ENCODE results near the gene MED17. TPM values are rescaled to one million over a fixed set of nuclear protein-coding genes. Genes with fewer than 3 reads are reported as not detected.

The MED17 gene
- total and polyA plus RNA-seq, 2 donors: 19.7 to 41.9 TPM

- 59% methylated on average over 3 of the region's 3 CpGs for WGBS
- no peak overlapping the region for H3K4me3 ChIP-seq (ENCODE audit: low read depth, low read length)
- no peaks in the 10 kb centered on the region for H3K36me3 ChIP-seq (ENCODE audit: insufficient read depth)
- no peaks in the 10 kb centered on the region for H3K4me1 ChIP-seq (ENCODE audit: insufficient read depth)
- DNase-seq (ENCODE audit: extremely low spot score): no peak
- no peak overlapping the region for H3K27ac ChIP-seq (ENCODE audit: low read depth)
These were observed 56.9 kb downstream of the MED17 start for GRCh38 chr11:93840981-93841380.

GRCh38 chr11:93841446-93841845, 57.4 kb downstream of the MED17 start:
- no peak overlapping the region for H3K27ac ChIP-seq (ENCODE audit: low read depth)
- no peak overlapping the region for H3K4me3 ChIP-seq (ENCODE audit: low read depth, low read length)
- H3K4me1 ChIP-seq (ENCODE audit: insufficient read depth): no peaks in the 10 kb centered on the region
- H3K36me3 ChIP-seq (ENCODE audit: insufficient read depth): no peaks in the 10 kb centered on the region
- no peak for DNase-seq (ENCODE audit: extremely low spot score)
- WGBS: 86% methylated on average over 2 of the region's 2 CpGs

GRCh38 chr11:93842034-93842433, 58.0 kb downstream of the MED17 start:
- H3K36me3 ChIP-seq (ENCODE audit: insufficient read depth): no peaks in the 10 kb centered on the region
- no peak overlapping the region for H3K4me3 ChIP-seq (ENCODE audit: low read depth, low read length)
- no peak overlapping the region for H3K27ac ChIP-seq (ENCODE audit: low read depth)
- 89% methylated on average over 4 of the region's 4 CpGs for WGBS
- DNase-seq (ENCODE audit: extremely low spot score): no peak
- no peaks in the 10 kb centered on the region for H3K4me1 ChIP-seq (ENCODE audit: insufficient read depth)

GRCh38 chr11:93842461-93842860, 58.4 kb downstream of the MED17 start:
- no peak overlapping the region for H3K4me3 ChIP-seq (ENCODE audit: low read depth, low read length)
- no peaks in the 10 kb centered on the region for H3K4me1 ChIP-seq (ENCODE audit: insufficient read depth)
- no peaks in the 10 kb centered on the region for H3K36me3 ChIP-seq (ENCODE audit: insufficient read depth)
- WGBS: 53% methylated on average over 6 of the region's 6 CpGs
- DNase-seq (ENCODE audit: extremely low spot score): no peak
- no peak overlapping the region for H3K27ac ChIP-seq (ENCODE audit: low read depth)

GRCh38 chr11:93843906-93844305, 59.8 kb downstream of the MED17 start:
- DNase-seq (ENCODE audit: extremely low spot score): no peak
- Histone ChIP-seq H3K27ac (ENCODE audit: low read depth) (no peak overlapping the region), H3K36me3 (ENCODE audit: insufficient read depth) (no peaks in the 10 kb centered on the region), H3K4me1 (ENCODE audit: insufficient read depth) (no peaks in the 10 kb centered on the region), H3K4me3 (ENCODE audit: low read depth, low read length) (no peak overlapping the region)
- whole genome bisulfite sequencing: 95% methylated on average over 5 of the region's 5 CpGs

- no peak overlapping the region for H3K4me3 ChIP-seq (ENCODE audit: low read depth, low read length)
- no peak for DNase-seq (ENCODE audit: extremely low spot score)
- no peaks in the 10 kb centered on the region for H3K36me3 ChIP-seq (ENCODE audit: insufficient read depth)
- H3K27ac ChIP-seq (ENCODE audit: low read depth): no peak overlapping the region
- H3K4me1 ChIP-seq (ENCODE audit: insufficient read depth): no peaks in the 10 kb centered on the region
- 69% methylated on average over 7 of the region's 7 CpGs for WGBS
These were observed 60.5 kb downstream of the MED17 start for GRCh38 chr11:93844568-93844967.

GRCh38 chr11:93845181-93846092, 61.4 kb downstream of the MED17 start:
- DNase-seq (ENCODE audit: extremely low spot score): no peak
- WGBS: 81% methylated on average over 8 of the region's 8 CpGs
- Histone ChIP-seq H3K4me1 (ENCODE audit: insufficient read depth) (no peaks in the 10 kb centered on the region), H3K4me3 (ENCODE audit: low read depth, low read length) (no peak overlapping the region), H3K27ac (ENCODE audit: low read depth) (no peak overlapping the region), H3K36me3 (ENCODE audit: insufficient read depth) (no peaks in the 10 kb centered on the region)

- no peak overlapping the region for H3K27ac ChIP-seq (ENCODE audit: low read depth)
- no peak overlapping the region for H3K4me3 ChIP-seq (ENCODE audit: low read depth, low read length)
- H3K4me1 ChIP-seq (ENCODE audit: insufficient read depth): no peaks in the 10 kb centered on the region
- no peak for DNase-seq (ENCODE audit: extremely low spot score)
- WGBS: 79% methylated on average over 2 of the region's 2 CpGs
- H3K36me3 ChIP-seq (ENCODE audit: insufficient read depth): no peaks in the 10 kb centered on the region
These were observed 62.3 kb downstream of the MED17 start for GRCh38 chr11:93846411-93846810.

- H3K27ac ChIP-seq (ENCODE audit: low read depth): no peak overlapping the region
- DNase-seq (ENCODE audit: extremely low spot score): no peak
- WGBS: 97% methylated on average over 5 of the region's 5 CpGs
- H3K4me3 ChIP-seq (ENCODE audit: low read depth, low read length): no peak overlapping the region
- no peaks in the 10 kb centered on the region for H3K36me3 ChIP-seq (ENCODE audit: insufficient read depth)
- no peaks in the 10 kb centered on the region for H3K4me1 ChIP-seq (ENCODE audit: insufficient read depth)
These were observed 65.1 kb downstream of the MED17 start for GRCh38 chr11:93849201-93849600.

GRCh38 chr11:93849751-93850593, 65.9 kb downstream of the MED17 start:
- Histone ChIP-seq H3K27ac (ENCODE audit: low read depth) (no peak overlapping the region), H3K4me3 (ENCODE audit: low read depth, low read length) (peak overlapping the region; percentile 46), H3K4me1 (ENCODE audit: insufficient read depth) (no peaks in the 10 kb centered on the region), H3K36me3 (ENCODE audit: insufficient read depth) (no peaks in the 10 kb centered on the region)
- no peak for DNase-seq (ENCODE audit: extremely low spot score)
- WGBS: 8% methylated on average over 67 of the region's 67 CpGs

GRCh38 chr11:93850594-93851018, 66.5 kb downstream of the MED17 start, which contains the start of gene VSTM5:
TSS of gene VSTM5 (minus strand) at chr11:93850618. CDS start at chr11:93850502, 116 bp downstream.
- no peaks in the 10 kb centered on the region for H3K4me1 ChIP-seq (ENCODE audit: insufficient read depth)
- no peaks in the 10 kb centered on the region for H3K36me3 ChIP-seq (ENCODE audit: insufficient read depth)
- H3K4me3 ChIP-seq (ENCODE audit: low read depth, low read length): peak within 1 kb of the TSS; percentile 46
- DNase-seq (ENCODE audit: extremely low spot score): no peak
- no peak within 1 kb of the TSS for H3K27ac ChIP-seq (ENCODE audit: low read depth)
- whole genome bisulfite sequencing: 17% methylated on average over 6 of the region's 6 CpGs

- 95% methylated on average over 5 of the region's 5 CpGs for WGBS
- no peak for DNase-seq (ENCODE audit: extremely low spot score)
These were observed 68.2 kb downstream of the MED17 start for GRCh38 chr11:93852242-93852641.

GRCh38 chr11:93857413-93858120, 73.5 kb downstream of the MED17 start:
- no peak for DNase-seq (ENCODE audit: extremely low spot score)
- Histone ChIP-seq H3K4me1 (ENCODE audit: insufficient read depth) (no peaks in the 10 kb centered on the region), H3K27ac (ENCODE audit: low read depth) (no peak overlapping the region), H3K36me3 (ENCODE audit: insufficient read depth) (no peaks in the 10 kb centered on the region), H3K4me3 (ENCODE audit: low read depth, low read length) (no peak overlapping the region)
- 67% methylated on average over 3 of the region's 3 CpGs for WGBS

More at GRCh38 chr11:93852242-93852641, 68.2 kb downstream of the MED17 start:
- Histone ChIP-seq H3K4me3 (ENCODE audit: low read depth, low read length) (no peak overlapping the region), H3K36me3 (ENCODE audit: insufficient read depth) (no peaks in the 10 kb centered on the region), H3K4me1 (ENCODE audit: insufficient read depth) (no peaks in the 10 kb centered on the region), H3K27ac (ENCODE audit: low read depth) (no peak overlapping the region)

Measured in urinary bladder (tissue), 4 donors.